Kidney (tissue), 14 donors: Measurements from ENCODE around the gene SLC49A3. TPM values are rescaled to one million over a fixed set of nuclear protein-coding genes. Genes with fewer than 3 reads are reported as not detected.

Experiments
- DNase-seq, 5 donors: peaks; one replicate each; pipeline ENCODE4 v3.0.0-alpha.2; 2013 to 2020
- FAIRE-seq: peaks from 2 replicates; lab custom pipeline; 2012; peaks lifted over from hg19 to GRCh38; lab: Jason Lieb, UNC
- H3K27ac ChIP-seq, 2 donors: one replicate each; pipeline ENCODE4 v1.7.0; 2013; ENCODE audit warnings: low read depth in 2 of 2, low read length in 2 of 2, inconsistent platforms in 1 of 2
- H3K27me3 ChIP-seq: one replicate; pipeline ENCODE4 v1.7.1; 2013; ENCODE audit warnings: low read length, inconsistent platforms; ENCODE audit not compliant: control insufficient read depth, insufficient read depth
- H3K36me3 ChIP-seq, 3 donors: one replicate each; pipeline versions ENCODE4 v1.7.0 to v1.7.1; 2013; ENCODE audit warnings: low read length in 3 of 3, control low read depth in 1 of 3, inconsistent platforms in 1 of 3; ENCODE audit not compliant: insufficient read depth in 3 of 3, control insufficient read depth in 2 of 3
- H3K4me1 ChIP-seq, 3 donors: one replicate each; pipeline versions ENCODE4 v1.7.0 to v1.7.1; 2013; ENCODE audit warnings: low read length in 3 of 3, inconsistent platforms in 1 of 3, low read depth in 1 of 3; ENCODE audit not compliant: control insufficient read depth in 2 of 3, insufficient read depth in 2 of 3
- H3K4me3 ChIP-seq, 3 donors: one replicate each; pipeline versions ENCODE4 v1.7.0 to v1.8.1; 2013; ENCODE audit warnings: low read length in 3 of 3, control low read depth in 1 of 3, inconsistent platforms in 1 of 3
- H3K9ac ChIP-seq, 3 donors: one replicate each; pipeline versions ENCODE4 v1.7.0 to v1.7.1; 2013; ENCODE audit warnings: low read length in 3 of 3, control low read depth in 1 of 3, inconsistent platforms in 1 of 3
- H3K9me3 ChIP-seq, 3 donors: one replicate each; pipeline versions ENCODE4 v1.7.0 to v1.7.1; 2013; ENCODE audit warnings: low read length in 3 of 3, control low read depth in 1 of 3, inconsistent platforms in 1 of 3; ENCODE audit not compliant: control insufficient read depth in 2 of 3, insufficient read depth in 1 of 3
- CTCF ChIP-seq: IDR thresholded peaks from 3 replicates; pipeline ENCODE4 v1.5.1; 2012; ENCODE audit warnings: mild to moderate bottlenecking, moderate library complexity, borderline replicate concordance; ENCODE audit not compliant: insufficient read depth; ENCODE audit errors: extremely low read depth
- intact Hi-C: fragments of 100-400 bp; cut with DNase I; formaldehyde crosslinking; loops from one replicate; pipeline ENCODE4 v1.11.1; 2022
- polyA plus RNA-seq: library from polyadenylated mRNA; stranded (reverse); fragments of 350-450 nt; fragmentation: Illumina TruSeq; extraction: RNeasy Lipid Tissue Mini Kit (QIAGEN cat#74804); gene quantifications from one replicate; pipeline ENCODE4 v1.2.3, GENCODE V29; 2014; ENCODE audit warnings: low read depth, low replicate concordance; ENCODE audit not compliant: insufficient read depth
- total RNA-seq: library from RNA; stranded (reverse); fragmentation: NEBNext Ultra II Directional; extraction: Animal tissue kit (Norgen Biotek cat#: 25700); gene quantifications from one replicate; pipeline ENCODE4 v1.2.1, GENCODE V29; 2021
- donor health status: control.
- donor health status: control.
- donor health status: control.
- donor health status: control.
- donor health status: control.
- donor health status: DM: yes; HTN: yes; CAD: no.
- donor health status: Normal renal cell carcinoma (clear cell type).

Gene SLC49A3
- total and polyA plus RNA-seq, 2 donors from 2014 or later: 12.6 to 18.2 TPM

- H3K27me3 ChIP-seq: no peaks in the 10 kb centered on the region
- H3K9ac ChIP-seq: no peak overlapping the region
- FAIRE-seq: no peak
- no peak overlapping the region for H3K27ac ChIP-seq
- H3K4me1 ChIP-seq: peaks cover 0 to 27% (median 4%) of the 10 kb centered on the region in 3 donors
- no peaks in the 10 kb centered on the region for H3K9me3 ChIP-seq
- no peaks in the 10 kb centered on the region for H3K36me3 ChIP-seq
- DNase-seq: peak in 1 of 5 donors; percentile 51
- H3K4me3 ChIP-seq: no peak overlapping the region
- intact Hi-C loops: no loop called here
- no peak for TF ChIP-seq CTCF
Observed at GRCh38 chr4:685679-686412, 3.1 kb downstream of the SLC49A3 start.

- FAIRE-seq (no peak), DNase-seq (peak in 1 of 5 donors; percentile 76)
- H3K27me3 ChIP-seq: no peaks in the 10 kb centered on the region
- TF ChIP-seq CTCF: no peak
- intact Hi-C loops: no loop called here
- no peaks in the 10 kb centered on the region for H3K36me3 ChIP-seq
- H3K4me3 ChIP-seq: no peak overlapping the region
- H3K9ac ChIP-seq: no peak overlapping the region
- peaks cover 0 to 30% (median 4%) of the 10 kb centered on the region in 3 donors for H3K4me1 ChIP-seq
- H3K9me3 ChIP-seq: no peaks in the 10 kb centered on the region
- no peak overlapping the region for H3K27ac ChIP-seq
Observed at GRCh38 chr4:684623-685327, 4.2 kb downstream of the SLC49A3 start.

- peak; percentile 52 for TF ChIP-seq CTCF
- peak; percentile 65 to 84 (median 77) for DNase-seq
- H3K4me1 ChIP-seq: peaks cover 0 to 25% (median 0%) of the 10 kb centered on the region in 3 donors
Observed at GRCh38 chr4:683982-684622, 4.8 kb downstream of the SLC49A3 start.

More at GRCh38 chr4:683982-684622, 4.8 kb downstream of the SLC49A3 start:
- no peak for FAIRE-seq
- Histone ChIP-seq H3K27ac (no peak overlapping the region), H3K9ac (no peak overlapping the region), H3K27me3 (no peaks in the 10 kb centered on the region), H3K4me3 (no peak overlapping the region), H3K9me3 (no peaks in the 10 kb centered on the region), H3K36me3 (no peaks in the 10 kb centered on the region)
- intact Hi-C loops: no loop called here
